Stimulated activated CD4-positive, alpha-beta T cell treated with anti-CD3 and anti-CD28 coated beads, Interleukin-2, amount 100 ng/mL, for 24 hours (primary cell): ENCODE data around the gene ANO9.
"Not testable (repeated sequence)": the region's sequence is repeated elsewhere in the genome, so short reads cannot be mapped to it uniquely, and the experiment has no call there.

ENCODE experiments used
- DNase-seq, 2 donors: peaks; one replicate each; pipeline ENCODE4 v3.0.0-alpha.2; 2020

The ANO9 gene

DNA sequence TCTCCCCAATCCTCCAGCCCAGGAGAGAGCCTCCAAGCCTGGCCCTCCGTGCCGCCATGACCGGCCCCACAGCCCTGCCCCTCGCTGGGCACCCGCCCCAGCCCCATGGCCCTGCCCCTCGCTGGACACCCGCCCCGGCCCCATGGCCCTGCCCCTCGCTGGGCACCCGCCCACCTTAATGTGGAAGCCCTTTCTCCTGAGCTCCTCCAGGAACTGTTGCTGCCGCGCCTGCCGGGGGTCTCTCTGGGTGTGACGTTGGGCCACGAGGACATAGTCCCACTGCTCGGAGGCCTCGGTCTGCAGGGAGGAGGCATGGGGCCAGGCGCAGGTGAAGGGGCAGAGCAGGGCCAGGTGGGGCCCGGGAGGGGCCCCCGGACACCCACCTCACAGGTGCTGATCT is 8.2 kb downstream of the ANO9 start:
- DNase-seq: no peak

GRCh38 chr11:433111-433510 is 8.7 kb downstream of the ANO9 start:
- DNase-seq: no peak

DNA sequence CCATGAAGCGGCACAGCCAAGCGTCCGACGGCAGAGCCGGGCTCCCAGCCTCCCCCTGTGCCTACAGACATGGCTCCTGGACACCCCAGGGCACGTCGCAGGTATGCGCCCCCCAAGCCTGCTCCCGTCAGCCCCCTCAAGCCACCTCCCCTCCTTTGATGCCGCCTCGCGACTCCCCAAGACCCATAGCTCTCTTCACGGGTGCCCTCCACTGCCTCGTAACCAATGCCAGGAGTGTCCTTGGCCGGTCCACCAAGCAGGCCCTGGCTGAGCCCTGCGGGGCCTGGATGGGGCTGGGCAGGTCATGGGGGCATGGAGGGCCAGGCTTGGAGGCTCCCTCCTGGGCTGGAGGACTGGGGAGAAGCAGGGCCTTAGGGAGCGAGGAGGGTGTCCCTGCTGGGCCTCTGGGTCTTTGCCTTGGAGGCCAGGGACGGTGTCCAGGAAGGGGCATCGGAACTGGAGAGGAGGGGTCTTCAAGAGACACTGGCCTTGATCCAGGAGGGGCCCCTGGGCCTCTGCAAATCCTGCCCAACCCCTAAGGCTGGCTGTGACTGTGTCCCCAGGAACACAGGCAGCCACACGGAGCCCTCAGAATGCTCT is 9.2 kb downstream of the ANO9 start:
- no peak for DNase-seq

GRCh38 chr11:431921-432320 is 9.9 kb downstream of the ANO9 start:
- DNase-seq: no peak

DNA sequence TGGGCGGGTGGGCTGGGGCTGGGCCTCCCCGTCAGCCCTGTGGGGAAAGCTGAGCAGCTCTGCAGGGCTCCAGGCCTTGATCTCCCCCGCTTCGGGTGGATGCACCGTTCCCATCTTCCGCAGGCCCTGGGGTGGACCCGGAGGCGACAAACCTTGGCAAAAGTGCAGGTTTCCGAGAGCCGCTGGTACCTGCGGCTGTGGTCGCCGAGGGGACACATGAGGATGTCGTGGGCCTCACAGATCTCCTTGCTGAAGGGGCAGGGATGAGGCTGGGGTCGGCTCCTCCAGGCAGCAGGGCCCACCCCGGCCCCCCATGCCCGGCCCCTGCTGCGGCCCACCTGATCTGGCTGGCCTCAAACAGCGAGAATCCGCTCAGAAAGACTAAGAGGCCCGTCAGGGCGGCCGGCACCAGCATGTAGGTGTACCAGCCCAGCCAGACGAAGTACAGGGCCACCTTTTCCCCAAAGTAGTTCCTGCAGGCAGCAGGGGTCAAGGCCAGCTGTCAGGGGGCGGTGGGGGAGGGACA is 11.8 kb downstream of the ANO9 start:
- no peak for DNase-seq

DNA sequence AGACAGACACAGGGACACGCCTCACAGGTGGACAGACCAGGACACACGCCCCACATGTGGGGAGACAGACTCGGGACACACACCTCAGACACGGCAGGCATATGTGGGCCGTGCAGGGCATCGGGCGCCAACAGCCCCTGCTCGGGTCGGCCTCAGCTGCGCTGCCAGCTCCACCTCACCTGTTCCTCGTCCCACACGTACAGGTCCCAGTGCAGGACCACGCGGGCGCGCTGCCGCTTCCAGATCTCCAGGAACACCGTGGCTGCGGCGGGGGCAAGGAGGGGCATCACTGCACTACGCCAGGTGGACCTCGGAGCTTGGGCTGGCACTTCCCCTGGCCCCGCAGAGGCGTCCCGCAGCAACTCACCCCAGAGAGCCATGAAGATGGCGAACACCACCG is 12.4 kb downstream of the ANO9 start:
- no peak for DNase-seq

GRCh38 chr11:428295-428694 is 13.5 kb downstream of the ANO9 start:
- no peak for DNase-seq

DNA sequence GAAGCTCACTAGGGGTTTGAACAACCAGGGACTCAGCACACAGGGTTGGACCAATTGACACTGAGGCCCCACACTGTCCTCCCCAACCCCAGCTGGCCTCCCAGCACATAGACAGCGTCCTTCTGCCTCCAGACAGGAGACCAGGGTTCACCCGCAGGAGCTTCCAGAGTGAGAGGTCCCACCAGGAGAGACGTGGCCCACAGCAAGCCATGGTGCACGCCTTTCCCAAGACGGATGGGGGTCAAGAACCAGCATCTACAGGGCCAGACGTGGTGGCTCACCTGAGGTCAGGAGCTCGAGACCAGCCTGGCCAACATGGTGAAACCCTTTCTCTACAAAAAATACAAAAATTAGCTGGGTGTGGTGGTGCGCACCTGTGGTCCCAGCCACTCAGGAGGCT is 15.0 kb downstream of the ANO9 start:
- no peak for DNase-seq

DNA sequence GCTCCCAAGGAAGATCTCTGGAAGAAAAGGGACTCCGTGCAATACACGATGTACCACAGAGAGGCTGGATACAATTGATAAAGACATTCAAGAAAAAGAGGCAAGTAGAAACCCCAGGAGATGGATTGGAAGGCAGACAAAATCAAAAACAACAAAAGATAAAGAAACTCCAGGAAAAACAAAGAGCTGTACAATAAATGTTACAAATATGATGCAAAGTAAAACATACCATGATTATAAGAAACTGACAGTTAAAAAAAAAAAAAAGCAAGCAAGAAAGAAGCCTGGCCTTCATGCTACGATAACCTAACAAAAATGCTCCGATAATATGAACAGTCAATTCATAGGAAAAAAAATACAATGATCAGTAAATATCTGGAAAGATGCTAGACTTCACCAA is 16.5 kb downstream of the ANO9 start:
- DNase-seq: no peak

GRCh38 chr11:424766-425165 is 17.0 kb downstream of the ANO9 start:
- not testable (repeated sequence) for DNase-seq

DNA sequence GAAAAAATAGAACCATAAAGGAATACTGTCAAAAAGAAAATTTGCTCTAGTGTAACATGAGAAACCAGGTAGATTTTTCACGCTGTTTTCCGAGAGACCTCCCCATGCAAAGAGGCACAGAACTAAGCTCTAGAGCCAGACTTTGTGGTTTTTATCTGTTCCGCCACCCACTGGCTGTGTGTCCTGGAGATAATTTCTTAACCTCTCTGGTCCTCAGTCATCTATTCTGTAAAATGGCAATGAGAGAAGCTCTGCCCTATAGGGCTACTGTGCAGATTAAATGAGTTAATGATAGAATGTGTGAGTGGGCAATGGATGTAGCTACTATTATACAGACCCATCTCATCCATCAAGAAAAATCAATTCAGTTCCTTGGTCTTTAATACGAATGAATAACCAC is 17.6 kb downstream of the ANO9 start:
- no peak for DNase-seq

GRCh38 chr11:422249-422656 is 19.6 kb downstream of the ANO9 start:
- no peak for DNase-seq

DNA sequence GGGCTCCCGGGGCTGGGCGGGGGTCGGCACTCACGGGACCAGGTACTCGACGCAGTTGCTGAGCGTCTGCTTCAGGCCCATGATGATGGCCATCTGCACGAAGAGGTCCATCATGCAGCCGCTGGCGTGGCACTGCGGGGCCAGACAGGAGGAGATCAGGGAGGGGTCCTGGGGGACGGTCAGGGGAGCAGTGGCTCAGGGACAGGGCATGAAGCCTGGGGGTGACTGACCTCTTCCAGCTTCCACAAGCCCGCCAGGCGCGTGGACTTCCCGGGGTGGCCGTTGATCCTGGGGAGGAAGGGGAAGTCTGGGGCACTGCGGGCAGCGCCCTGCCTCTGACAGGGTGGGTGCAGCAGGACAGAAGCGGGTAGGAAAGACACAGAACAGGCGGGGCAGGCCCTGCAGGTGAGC is 20.9 kb downstream of the ANO9 start:
- DNase-seq: no peak

- DNase-seq: no peak
Observed at GRCh38 chr11:420054-420910, 21.5 kb downstream of the ANO9 start.

DNA sequence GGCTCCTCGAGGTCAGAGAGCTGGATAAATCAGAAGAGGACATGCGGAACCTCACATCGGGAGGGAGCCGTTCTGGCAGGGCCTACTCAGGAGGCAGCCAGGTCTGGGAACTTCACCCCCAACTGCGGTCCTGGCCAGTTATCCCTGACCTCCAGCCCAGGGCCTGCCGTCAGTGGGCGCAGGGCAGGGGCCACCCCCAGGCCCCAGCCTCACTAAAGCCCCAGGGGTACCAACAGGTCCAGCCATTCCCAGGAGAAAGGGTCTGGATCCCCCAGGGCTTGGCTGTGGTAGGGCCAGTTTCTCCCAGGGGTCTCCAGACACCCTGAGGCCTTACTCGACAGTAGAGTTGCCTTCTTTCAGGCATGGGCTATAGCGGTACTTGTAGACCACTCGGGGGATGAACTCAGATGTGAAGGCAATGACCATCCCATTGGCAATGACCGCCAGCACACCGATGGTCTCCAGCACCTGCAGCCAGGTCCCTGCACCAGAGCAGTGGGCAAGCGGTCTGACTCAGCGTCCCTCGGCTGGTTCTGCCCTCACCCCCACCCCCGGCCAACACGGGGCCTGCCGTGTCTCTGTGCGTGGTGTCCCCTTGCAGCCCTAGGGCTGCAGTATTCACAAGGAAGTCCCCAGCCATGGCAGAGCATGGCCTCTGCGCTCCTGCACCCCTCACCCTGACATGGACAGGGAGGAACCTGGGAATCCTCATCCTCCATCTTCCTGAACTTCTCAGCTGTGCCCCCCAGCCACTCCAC is 22.4 kb downstream of the ANO9 start:
- no peak for DNase-seq

DNA sequence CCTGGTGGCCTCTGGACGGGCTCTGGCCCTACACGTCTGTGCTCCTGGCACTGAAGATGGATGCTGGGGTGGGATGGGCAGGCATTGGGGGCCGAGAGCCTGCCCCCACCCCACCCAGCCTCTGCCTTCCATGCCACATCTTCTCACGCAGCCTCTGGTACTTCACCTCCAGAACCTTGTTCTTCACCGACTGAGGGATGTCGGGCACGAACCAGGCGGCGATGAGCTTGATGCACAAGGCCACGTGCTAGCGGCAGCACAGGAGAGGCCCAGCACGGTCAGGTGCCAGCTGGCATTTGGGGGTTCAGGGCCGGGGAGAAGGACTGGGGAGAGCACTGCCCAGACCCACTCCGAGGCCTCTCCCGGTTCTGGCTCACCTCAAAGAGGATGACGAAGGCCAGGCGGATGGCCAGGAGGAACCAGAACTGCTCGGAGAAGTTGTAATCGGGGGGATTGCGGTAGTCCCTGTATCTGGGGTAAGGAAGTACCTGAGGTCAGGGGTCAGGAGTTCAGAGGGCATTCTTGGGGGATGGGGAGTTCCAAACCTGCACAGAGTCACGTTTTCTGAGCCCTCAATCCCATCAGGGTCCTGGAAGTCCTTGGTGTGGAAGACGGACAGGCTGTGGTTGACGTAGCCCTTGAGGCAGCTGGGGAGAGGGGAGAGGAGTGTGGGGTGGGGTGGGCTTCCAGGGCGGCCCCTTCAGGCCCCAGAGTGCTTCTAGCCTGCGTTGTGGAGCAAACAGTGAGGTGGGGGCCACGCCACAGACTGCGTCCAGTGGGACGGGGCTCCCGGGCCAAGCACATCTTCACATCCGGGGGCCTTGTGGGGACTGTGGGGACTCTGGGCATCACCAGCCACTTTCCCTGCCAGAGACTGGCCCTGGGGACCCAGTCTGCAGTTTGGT is 23.2 kb downstream of the ANO9 start:
- no peak for DNase-seq

DNA sequence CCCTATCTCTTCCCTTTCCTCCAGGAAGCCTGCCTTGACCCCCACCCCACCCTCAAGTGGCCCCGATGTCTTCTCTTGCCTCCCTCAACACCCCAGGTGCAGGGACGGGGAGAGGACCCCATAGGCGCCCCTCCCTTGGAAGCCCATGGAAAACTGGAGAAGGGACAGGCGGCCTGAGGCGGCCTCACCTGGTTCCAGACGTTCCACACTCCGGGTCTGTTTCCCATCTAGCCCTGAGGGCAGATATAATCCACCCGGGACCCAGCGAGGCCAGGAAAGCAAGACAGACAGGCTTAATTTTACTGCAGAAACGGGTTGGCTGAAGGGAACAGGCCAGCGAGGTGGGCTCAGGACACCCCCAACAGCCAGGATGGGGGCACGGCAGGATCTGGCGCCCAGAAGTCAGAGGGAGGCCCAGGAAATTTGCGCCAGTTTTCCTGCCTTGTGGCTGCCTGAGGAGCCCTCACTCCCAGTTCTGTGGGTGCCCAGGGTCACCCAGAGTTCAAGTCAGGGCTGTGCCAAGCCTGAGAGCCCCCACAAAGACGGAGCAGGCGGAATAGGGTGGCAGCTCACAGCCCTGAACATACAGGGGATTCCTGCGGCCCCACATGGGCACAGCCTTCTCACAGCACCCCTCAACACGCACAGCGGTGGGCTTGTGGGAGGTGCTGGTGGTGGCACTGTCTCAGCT is 24.0 kb downstream of the ANO9 start:
- no peak for DNase-seq

DNA sequence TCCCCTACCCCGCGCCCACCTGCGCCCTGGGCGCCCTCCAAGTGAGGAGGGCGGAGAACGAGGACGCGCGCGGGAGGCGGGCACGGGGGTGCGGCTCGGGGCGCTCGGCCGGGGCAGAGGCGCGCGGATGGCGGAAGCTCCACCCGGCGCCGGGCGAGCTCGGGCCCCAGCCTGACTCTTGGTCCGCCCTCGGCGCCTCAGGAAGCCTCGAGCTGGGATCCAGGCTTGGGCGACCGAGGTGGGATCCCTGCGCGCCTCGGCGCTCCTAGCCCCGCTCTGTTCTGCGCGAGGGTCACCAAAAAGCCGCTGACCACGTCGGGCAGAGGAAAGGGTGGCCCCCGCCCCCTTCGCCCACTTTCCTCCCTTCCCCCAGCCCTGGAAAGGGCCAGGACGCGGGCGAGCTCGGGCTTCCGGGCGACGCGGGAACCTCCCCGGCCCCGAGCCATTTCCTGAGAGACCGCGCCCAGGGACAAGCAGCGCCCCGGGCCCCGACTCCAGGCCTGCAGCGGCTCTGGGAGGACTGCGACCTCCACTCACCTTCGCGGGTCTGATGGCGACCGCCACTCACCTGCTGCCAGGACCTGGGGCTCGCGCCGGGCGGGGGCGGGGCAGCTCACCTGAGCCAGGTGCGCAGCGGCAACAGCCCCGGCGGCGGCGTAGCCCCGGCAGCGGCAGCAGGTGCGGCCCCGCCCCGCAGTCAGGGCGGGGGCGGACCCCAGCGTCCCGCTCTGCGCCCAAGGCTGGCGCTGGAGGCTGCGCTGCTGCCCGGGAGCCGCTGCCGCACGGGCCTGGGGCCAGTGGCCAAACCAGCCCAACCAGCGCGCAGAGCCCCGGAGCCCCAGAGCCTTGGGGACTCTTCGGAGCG is 24.8 kb downstream of the ANO9 start:
- DNase-seq: peak in 1 of 2 donors; percentile 63

DNA sequence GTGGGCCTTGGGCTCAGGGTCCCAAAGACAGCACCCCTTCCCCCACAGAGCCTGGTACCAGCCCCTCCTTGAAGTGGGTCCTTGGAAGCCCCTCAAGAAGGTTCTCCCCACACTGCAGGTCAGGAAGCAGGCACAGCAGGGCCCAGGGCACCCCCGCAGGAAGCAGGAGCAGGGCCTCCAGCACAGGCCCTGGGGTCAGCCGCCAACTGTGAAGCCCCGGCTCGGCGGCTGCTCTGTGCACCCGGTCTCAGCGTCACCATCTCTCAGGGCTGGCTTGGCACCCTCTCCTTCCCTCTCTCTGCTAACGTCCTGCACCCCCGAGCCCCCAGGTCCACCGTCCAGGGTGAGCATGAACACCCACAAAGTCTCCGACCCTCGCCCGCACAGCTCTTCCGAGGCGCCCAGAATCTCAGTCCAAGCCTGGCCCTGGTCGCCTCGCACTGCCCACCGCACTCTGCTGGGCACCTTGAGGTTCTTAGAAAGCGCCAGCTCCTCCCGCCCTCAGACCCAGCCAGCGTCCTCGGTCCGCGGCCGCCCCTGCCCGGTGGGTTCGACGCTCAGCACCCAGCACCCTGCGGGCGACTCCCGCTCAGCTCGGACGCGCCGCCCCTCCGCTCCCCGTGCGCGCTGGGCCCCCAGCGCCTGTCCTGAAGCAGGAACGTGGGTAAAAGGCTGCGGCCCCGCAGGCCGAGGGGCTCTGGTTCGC is 25.6 kb downstream of the ANO9 start:
- DNase-seq: peak in 1 of 2 donors; percentile 25

- no peak for DNase-seq
Observed at GRCh38 chr11:415640-416041, 26.2 kb downstream of the ANO9 start.
